ENCODE measurements around the gene ZNF133.
"Not testable (repeated sequence)": the region's sequence is repeated elsewhere in the genome, so short reads cannot be mapped to it uniquely, and the experiment has no call there.

Gene ZNF133

GRCh38 chr20:18267815-18268214 is 20.5 kb upstream of the ZNF133 start:
- H3K4me3 ChIP-seq (ENCODE audit: low read depth, low read length): no peak overlapping the region
- TF ChIP-seq, protein P1, sequence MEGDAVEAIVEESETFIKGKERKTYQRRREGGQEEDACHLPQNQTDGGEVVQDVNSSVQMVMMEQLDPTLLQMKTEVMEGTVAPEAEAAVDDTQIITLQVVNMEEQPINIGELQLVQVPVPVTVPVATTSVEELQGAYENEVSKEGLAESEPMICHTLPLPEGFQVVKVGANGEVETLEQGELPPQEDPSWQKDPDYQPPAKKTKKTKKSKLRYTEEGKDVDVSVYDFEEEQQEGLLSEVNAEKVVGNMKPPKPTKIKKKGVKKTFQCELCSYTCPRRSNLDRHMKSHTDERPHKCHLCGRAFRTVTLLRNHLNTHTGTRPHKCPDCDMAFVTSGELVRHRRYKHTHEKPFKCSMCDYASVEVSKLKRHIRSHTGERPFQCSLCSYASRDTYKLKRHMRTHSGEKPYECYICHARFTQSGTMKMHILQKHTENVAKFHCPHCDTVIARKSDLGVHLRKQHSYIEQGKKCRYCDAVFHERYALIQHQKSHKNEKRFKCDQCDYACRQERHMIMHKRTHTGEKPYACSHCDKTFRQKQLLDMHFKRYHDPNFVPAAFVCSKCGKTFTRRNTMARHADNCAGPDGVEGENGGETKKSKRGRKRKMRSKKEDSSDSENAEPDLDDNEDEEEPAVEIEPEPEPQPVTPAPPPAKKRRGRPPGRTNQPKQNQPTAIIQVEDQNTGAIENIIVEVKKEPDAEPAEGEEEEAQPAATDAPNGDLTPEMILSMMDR (IDR thresholded peaks at IDR 0.05; ENCODE audit: low read depth, low read length): no peak

DNA sequence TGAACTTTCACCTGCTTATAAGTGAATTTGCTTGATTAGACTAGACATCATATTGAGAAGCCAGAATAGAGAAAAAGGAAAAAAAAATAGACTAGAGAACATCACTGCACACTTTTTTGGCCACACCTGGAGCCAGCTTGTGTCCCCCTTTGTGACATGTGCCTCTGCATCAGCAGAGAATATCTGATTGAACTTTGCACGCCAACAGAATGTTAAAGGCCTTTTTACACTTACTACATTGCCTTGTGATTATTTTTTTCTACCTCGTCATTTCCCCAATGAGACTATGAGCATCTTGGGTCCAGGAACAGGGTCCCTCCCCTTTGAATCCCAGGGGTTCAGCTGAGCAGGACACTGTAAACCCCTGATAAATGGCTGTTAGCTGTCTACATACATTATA is 17.2 kb upstream of the ZNF133 start:
- TF ChIP-seq, protein P1 (IDR thresholded peaks at IDR 0.05; ENCODE audit: low read depth, low read length): no peak

DNA sequence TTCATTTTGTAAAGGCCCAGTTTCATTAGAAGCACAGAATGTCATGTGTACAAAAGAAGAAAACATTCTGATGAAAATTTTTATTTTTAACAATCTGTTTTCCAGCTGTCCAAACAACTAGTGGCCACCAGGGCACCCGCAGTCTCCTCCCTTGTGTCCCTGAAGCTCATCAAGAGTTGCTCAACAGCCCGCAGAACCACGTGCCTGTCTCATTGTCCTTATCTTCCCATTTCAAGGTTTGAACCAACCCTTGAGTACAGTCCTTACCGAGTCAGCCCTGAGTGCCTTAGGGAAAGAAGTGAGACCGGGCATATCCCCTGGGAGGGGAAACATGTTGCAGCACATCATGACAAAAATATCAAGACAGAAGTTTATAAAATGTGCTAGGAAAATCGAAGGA is 15.9 kb upstream of the ZNF133 start:
- TF ChIP-seq, protein P1 (IDR thresholded peaks at IDR 0.05; ENCODE audit: low read depth, low read length): no peak
- H3K4me3 ChIP-seq (ENCODE audit: low read depth, low read length): no peak overlapping the region

More for the DNA sequence above, 17.2 kb upstream of the ZNF133 start:
- no peak overlapping the region for H3K4me3 ChIP-seq (ENCODE audit: low read depth, low read length)

GRCh38 chr20:18273738-18274137 is 14.6 kb upstream of the ZNF133 start:
- TF ChIP-seq, protein P1 (IDR thresholded peaks at IDR 0.05; ENCODE audit: low read depth, low read length): no peak
- H3K4me3 ChIP-seq (ENCODE audit: low read depth, low read length): no peak overlapping the region

- not testable (repeated sequence) for H3K4me3 ChIP-seq (ENCODE audit: low read depth, low read length)
These were observed 12.4 kb upstream of the ZNF133 start for GRCh38 chr20:18275960-18276359.

DNA sequence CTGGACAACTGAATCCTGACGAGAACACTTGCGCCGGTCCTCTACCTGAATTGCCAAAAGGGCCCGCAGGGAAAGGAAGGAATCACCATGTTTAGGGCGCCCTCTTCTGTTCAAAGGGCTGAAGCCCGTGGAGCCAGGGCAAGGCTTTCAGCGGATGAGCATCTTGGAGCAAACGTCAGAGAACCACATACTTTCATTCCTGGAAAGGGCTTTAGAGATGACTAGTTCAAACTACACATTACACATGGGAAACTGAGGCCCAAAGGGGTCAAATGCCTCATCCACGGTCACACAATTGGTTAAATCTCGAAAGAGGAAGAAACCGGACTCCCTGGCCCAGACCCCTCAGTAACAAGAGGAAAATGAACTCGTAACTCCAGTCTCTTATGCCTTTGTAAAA is 11.5 kb upstream of the ZNF133 start:
- TF ChIP-seq, protein P1 (IDR thresholded peaks at IDR 0.05; ENCODE audit: low read depth, low read length): peak; percentile 80
- no peak overlapping the region for H3K4me3 ChIP-seq (ENCODE audit: low read depth, low read length)

GRCh38 chr20:18279242-18279641 is 9.1 kb upstream of the ZNF133 start:
- no peak overlapping the region for H3K4me3 ChIP-seq (ENCODE audit: low read depth, low read length)
- TF ChIP-seq, protein P1 (IDR thresholded peaks at IDR 0.05; ENCODE audit: low read depth, low read length): no peak

GRCh38 chr20:18284805-18285533 is 3.4 kb upstream of the ZNF133 start:
- no peak overlapping the region for H3K4me3 ChIP-seq (ENCODE audit: low read depth, low read length)
- TF ChIP-seq, protein P1 (IDR thresholded peaks at IDR 0.05; ENCODE audit: low read depth, low read length): no peak

All from WI38 (cell line).